ENCODE measurements around the gene CSNK2B. TPM values are rescaled to one million over a fixed set of nuclear protein-coding genes. Genes with fewer than 3 reads are reported as not detected.

Gene CSNK2B
- total and polyA plus RNA-seq, 9 of the 15 experiments (the other 6 are each of a cell fraction or from before 2014, with no cell fraction given) = 120 to 1,126 (median 529) TPM

DNA sequence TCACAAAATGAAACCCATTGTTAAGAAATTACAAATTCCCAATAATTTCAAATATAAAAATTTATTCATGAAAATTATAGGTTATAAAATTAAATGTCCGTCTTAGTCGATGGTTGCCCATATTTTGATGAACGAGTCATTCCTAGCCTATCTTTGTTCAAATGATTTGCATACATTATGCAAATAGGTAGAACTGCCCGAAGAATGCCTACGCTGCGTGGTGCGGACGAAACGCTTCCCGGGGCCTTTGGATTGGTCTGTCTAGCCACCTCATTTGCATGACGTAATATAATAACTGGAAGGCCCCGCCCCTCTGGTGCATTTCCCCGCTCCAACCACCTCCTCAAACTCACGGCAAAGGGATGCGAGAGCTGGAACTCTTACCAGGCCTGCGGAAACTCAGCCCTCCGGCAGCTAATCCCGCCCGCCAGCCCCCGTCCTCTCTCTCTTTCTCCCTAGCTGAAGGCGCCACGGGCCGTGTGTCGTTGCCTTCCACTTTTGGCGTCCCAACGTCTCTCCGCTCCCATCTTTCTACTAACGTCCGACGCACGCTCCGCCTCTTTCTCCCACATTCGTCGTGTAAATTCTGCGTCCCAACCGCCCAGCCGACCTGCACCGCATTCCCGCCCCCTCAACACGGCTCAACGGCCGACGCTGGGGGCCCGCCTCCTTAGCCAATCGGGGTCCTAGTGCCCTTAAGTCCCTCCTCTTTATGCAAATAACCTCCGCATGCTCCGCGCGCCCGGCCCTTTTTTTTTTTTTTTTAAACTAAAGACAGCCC, 45.9 kb upstream of the CSNK2B start (continued):
- no peak for TF ChIP-seq BRCA1 (IDR thresholded peaks at IDR 0.05)
- no peak for TF ChIP-seq BRCA1 (CRISPR knock-in tag; IDR thresholded peaks at IDR 0.05)
- TF ChIP-seq HDAC2 (IDR thresholded peaks at IDR 0.05) = peak; percentile 86; the same call in 1 of the 2 replicates
- no peak; the same call in 1 of the 2 replicates for TF ChIP-seq ZFP1 (CRISPR knock-in tag; IDR thresholded peaks at IDR 0.05)
- no peak for TF ChIP-seq ILK (tag; IDR thresholded peaks at IDR 0.05; ENCODE audit: borderline replicate concordance, low read depth)
- no peak for TF ChIP-seq SETDB1 (IDR thresholded peaks at IDR 0.05; ENCODE audit: low read length)
- TF ChIP-seq PTRF (tag; IDR thresholded peaks at IDR 0.05) = no peak
- TF ChIP-seq ZNF134 (CRISPR knock-in tag; conservative IDR thresholded peaks at IDR 0.05) = 0 out of 2 replicates have a peak, but pooled peaks have one; percentile 27
- TF ChIP-seq CREM (IDR thresholded peaks at IDR 0.05; ENCODE audit: low read depth) = peak; percentile 98
- TF ChIP-seq KAT7 (CRISPR knock-in tag; IDR thresholded peaks at IDR 0.05; ENCODE audit: borderline replicate concordance) = no peak
- TF ChIP-seq SMARCE1 (IDR thresholded peaks at IDR 0.05) = peak; percentile 67
- TF ChIP-seq ZNF696 (CRISPR knock-in tag; conservative IDR thresholded peaks at IDR 0.05) = no peak
- TF ChIP-seq EGR1 (conservative IDR thresholded peaks at IDR 0.05) = peak; percentile 98
- TF ChIP-seq ZSCAN32 (CRISPR knock-in tag; IDR thresholded peaks at IDR 0.05) = peak; percentile 91
- no peak for TF ChIP-seq SRSF7 (optimal IDR thresholded peaks at IDR 0.05; ENCODE audit: low read depth, low read length)
- TF ChIP-seq, protein P1, sequence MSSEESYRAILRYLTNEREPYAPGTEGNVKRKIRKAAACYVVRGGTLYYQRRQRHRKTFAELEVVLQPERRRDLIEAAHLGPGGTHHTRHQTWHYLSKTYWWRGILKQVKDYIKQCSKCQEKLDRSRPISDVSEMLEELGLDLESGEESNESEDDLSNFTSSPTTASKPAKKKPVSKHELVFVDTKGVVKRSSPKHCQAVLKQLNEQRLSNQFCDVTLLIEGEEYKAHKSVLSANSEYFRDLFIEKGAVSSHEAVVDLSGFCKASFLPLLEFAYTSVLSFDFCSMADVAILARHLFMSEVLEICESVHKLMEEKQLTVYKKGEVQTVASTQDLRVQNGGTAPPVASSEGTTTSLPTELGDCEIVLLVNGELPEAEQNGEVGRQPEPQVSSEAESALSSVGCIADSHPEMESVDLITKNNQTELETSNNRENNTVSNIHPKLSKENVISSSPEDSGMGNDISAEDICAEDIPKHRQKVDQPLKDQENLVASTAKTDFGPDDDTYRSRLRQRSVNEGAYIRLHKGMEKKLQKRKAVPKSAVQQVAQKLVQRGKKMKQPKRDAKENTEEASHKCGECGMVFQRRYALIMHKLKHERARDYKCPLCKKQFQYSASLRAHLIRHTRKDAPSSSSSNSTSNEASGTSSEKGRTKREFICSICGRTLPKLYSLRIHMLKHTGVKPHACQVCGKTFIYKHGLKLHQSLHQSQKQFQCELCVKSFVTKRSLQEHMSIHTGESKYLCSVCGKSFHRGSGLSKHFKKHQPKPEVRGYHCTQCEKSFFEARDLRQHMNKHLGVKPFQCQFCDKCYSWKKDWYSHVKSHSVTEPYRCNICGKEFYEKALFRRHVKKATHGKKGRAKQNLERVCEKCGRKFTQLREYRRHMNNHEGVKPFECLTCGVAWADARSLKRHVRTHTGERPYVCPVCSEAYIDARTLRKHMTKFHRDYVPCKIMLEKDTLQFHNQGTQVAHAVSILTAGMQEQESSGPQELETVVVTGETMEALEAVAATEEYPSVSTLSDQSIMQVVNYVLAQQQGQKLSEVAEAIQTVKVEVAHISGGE (CRISPR knock-in tag; IDR thresholded peaks at IDR 0.05) = peak in 2 of 3 experiments; percentile 16 to 61; a peak in 2 of 6 replicates
- peak; percentile 80; the same call in 1 of the 2 replicates for TF ChIP-seq CHCHD3 (CRISPR knock-in tag; IDR thresholded peaks at IDR 0.05)
- TF ChIP-seq, protein P2, sequence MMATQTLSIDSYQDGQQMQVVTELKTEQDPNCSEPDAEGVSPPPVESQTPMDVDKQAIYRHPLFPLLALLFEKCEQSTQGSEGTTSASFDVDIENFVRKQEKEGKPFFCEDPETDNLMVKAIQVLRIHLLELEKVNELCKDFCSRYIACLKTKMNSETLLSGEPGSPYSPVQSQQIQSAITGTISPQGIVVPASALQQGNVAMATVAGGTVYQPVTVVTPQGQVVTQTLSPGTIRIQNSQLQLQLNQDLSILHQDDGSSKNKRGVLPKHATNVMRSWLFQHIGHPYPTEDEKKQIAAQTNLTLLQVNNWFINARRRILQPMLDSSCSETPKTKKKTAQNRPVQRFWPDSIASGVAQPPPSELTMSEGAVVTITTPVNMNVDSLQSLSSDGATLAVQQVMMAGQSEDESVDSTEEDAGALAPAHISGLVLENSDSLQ (IDR thresholded peaks at IDR 0.05) = peak; percentile 53; the same call in 1 of the 2 replicates
- no peak for TF ChIP-seq TCFL5 (CRISPR knock-in tag; conservative IDR thresholded peaks at IDR 0.05)
- no peak for TF ChIP-seq ETV6 (IDR thresholded peaks at IDR 0.05; ENCODE audit: borderline replicate concordance in 1 of 2, low read depth in 2 of 2, low read length in 1 of 2)
- no peak for TF ChIP-seq ETV6 (CRISPR knock-in tag; IDR thresholded peaks at IDR 0.05; ENCODE audit: borderline replicate concordance)
- TF ChIP-seq ZNF384 (IDR thresholded peaks at IDR 0.05; ENCODE audit: low read depth, low read length) = peak; percentile 100
- no peak for TF ChIP-seq HNRNPUL1 (IDR thresholded peaks at IDR 0.05; ENCODE audit: low read length)
- TF ChIP-seq HIVEP1 (CRISPR knock-in tag; IDR thresholded peaks at IDR 0.05) = peak; percentile 76; the same call in 1 of the 2 replicates
- TF ChIP-seq ZNF695 (CRISPR knock-in tag; IDR thresholded peaks at IDR 0.05) = 0 out of 2 replicates have a peak, but pooled peaks have one; percentile 69
- TF ChIP-seq ZNF124 (CRISPR knock-in tag; IDR thresholded peaks at IDR 0.05) = no peak
- no peak for TF ChIP-seq ADNP (tag; IDR thresholded peaks at IDR 0.05)
